Measurements from ENCODE around the gene DHODH.
"Not testable (repeated sequence)": the region's sequence is repeated elsewhere in the genome, so short reads cannot be mapped to it uniquely, and the experiment has no call there.

DNA sequence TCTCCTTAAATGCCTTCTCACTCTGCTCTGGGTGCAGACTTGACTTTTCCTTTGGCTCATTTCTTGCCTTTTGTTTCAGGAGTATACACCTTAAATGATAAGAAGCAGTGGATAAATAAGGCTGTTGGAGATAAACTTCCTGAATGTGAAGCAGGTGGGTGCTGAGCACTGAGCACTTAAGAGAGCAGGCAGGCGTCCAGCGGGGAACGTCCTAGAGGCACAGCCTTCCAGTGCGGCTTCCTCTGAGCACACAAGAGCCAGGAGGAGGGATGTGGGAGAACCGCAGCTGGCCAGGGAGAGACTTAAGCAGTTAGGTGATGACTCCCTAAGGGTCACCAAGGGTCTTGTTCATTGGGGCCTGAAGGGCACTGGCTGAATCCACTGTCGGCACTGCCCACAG is 48.8 kb downstream of the DHODH start:
- TF ChIP-seq, protein P1, sequence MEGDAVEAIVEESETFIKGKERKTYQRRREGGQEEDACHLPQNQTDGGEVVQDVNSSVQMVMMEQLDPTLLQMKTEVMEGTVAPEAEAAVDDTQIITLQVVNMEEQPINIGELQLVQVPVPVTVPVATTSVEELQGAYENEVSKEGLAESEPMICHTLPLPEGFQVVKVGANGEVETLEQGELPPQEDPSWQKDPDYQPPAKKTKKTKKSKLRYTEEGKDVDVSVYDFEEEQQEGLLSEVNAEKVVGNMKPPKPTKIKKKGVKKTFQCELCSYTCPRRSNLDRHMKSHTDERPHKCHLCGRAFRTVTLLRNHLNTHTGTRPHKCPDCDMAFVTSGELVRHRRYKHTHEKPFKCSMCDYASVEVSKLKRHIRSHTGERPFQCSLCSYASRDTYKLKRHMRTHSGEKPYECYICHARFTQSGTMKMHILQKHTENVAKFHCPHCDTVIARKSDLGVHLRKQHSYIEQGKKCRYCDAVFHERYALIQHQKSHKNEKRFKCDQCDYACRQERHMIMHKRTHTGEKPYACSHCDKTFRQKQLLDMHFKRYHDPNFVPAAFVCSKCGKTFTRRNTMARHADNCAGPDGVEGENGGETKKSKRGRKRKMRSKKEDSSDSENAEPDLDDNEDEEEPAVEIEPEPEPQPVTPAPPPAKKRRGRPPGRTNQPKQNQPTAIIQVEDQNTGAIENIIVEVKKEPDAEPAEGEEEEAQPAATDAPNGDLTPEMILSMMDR (IDR thresholded peaks at IDR 0.05; ENCODE audit: low read length), result not testable (repeated sequence)
- not testable (repeated sequence) for TF ChIP-seq EZH2 (optimal IDR thresholded peaks at IDR 0.05; ENCODE audit: low read depth, low read length); EZH2phosphoT487 (IDR thresholded peaks at IDR 0.05; ENCODE audit: low read length)
